HG02938 (cell line): Measurements from ENCODE around the gene HPD.
A peak's percentile ranks its signal among the peaks of the same experiment; 100 is the strongest.
"Not testable (repeated sequence)": the region's sequence is repeated elsewhere in the genome, so short reads cannot be mapped to it uniquely, and the experiment has no call there.

Experiments
- ATAC-seq: cut with Tn5 transposase; IDR thresholded peaks from one replicate; pipeline ENCODE4 v1.9.1; 2021; ENCODE audit warnings: mild to moderate bottlenecking, moderate library complexity; ENCODE audit not compliant: unreplicated experiment

HPD gene

GRCh38 chr12:121800694-121801594 is 57.7 kb downstream of the HPD start:
- ATAC-seq = no peak

DNA sequence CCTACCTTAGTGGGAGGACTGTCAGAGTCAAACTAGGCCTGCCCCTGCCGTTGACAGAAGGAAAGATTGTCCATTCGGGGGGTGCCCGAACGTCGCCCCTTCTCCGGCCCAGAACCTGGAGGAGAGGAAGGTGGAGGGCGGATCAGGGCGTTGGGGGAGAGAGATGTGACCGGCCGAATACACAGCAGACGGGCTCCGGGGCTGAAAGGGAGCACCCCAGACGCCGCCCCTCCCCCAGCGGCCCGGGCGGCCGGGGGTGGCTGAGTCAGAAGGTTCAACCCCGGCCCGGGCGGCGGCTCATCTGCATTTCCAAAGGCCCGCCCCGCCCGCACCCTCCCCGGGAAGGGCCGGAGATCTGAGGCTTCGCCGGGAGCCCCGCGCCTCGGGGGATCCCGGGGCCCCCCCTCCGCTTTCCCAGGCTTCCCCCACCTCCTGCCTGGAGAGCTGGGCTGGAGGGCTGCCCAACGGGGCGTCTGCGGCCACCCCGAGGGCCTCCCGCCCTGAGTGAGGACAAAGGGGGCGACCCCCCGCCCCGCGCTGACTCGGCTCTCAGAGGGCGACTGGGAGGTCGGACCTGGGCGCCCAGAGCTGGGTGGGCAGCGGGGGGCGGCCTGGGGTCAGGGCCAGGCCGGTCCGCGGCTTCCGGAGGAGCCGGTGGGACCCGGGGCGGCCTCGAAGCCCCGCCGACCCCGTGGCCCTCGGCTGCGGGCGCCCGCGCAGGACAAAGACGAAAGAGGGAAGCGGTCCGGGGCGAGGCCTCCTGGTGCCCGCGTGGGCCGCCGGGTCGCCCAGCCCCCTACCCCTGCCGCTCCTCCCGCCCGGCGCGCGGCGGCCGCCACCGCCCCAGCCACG is 58.6 kb downstream of the HPD start:
- peak; percentile 21 for ATAC-seq

DNA sequence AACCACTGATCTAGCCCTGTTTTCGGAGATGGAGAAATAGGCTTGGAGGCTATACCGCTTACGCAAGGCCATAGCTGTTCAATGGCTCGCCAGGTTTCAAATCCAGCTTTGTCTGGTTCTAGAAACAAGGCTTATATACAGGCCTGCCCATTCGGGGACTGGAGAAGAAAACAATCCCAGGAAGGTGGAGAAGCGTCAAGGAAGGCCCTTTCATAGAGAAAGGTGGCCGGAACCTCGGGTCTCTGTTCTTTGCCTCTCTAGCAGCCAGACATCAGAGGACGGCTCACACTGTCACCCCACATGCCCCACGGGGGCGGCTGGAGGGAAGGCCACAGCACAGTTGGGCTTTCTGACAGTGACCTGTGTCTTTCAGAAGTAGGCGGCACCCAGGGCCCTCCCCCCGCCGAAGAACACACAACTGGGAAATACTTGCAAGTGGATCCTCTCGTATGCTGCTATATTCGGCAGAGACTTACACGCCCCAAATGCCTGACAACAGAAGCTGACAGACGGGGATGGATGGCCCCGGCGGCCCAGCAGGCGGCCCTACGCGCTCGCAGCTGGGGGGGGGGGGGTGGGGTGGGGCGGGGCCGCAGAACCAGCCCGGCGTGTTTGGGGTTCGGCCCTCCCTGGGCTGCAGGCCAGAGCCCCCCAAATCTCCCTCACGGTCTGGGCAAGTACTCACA is 59.4 kb downstream of the HPD start:
- no peak for ATAC-seq

- ATAC-seq = no peak
Observed at GRCh38 chr12:121798787-121799155, 59.9 kb downstream of the HPD start.

GRCh38 chr12:121797937-121798786 is 60.5 kb downstream of the HPD start:
- ATAC-seq = no peak

GRCh38 chr12:121796855-121797751 is 61.6 kb downstream of the HPD start:
- ATAC-seq = no peak

GRCh38 chr12:121795034-121795968 is 63.4 kb downstream of the HPD start:
- no peak for ATAC-seq

- ATAC-seq = no peak
Observed at GRCh38 chr12:121794534-121795033, 64.1 kb downstream of the HPD start.

DNA sequence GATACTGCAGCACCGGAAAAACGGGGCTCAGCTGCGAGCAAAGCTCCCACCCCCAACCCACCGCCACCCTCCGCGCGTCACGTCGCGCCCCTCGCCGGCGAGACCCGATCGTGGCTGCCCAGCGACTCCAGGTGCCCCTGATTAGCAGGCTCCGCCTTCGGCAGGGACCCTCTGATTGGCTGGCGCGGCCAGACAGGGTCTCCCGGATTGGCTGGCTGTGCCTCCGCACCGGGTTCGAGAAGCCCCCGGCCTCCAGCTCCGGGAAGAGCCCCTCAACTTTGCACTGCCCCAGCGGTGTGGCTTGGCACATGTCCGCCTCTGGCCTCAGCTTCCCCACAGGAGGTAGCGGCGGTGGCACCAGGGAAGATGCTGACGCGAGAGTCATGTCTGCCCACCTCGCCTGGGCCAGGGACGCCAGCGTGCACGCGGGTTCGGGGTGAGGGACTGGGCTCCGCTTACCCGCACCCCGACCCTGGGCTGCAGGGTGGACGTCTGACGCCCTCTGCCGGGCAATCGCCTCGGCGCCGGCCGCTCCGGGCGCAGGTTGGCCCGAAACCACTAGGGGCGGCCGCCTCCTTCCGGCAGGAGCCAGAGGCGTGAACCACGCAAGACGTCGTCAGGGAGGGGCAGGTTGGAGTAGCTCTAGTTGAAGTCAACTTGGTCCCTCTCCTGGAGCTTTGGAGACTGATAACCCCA is 64.7 kb downstream of the HPD start:
- ATAC-seq = peak; percentile 47

DNA sequence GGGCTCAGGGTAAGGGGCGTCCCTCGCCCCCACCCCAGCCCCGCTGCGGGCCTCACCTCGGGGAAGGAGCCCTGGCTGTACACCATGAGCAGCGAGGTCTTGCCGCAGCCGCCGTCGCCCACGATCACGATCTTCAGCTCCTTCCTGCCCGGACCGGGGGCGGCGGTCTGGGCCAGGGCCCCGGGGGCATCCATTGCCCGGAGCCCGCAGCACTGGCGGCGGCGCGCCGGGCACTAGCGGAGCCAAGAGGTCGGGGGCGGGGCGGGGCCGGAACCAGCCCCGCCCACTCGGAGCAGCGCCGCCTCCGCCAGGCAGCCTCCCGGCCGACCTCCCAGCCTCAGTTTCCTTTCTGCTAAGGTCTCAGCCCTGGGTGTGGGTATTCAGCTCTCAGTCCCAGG is 65.2 kb downstream of the HPD start, which contains the start of gene RHOF:
Gene RHOF (minus strand): TSS at position 249 of the 398 bp plus-strand sequence. CDS start 55 bp downstream, at position 194.
- ATAC-seq = peak; percentile 9

DNA sequence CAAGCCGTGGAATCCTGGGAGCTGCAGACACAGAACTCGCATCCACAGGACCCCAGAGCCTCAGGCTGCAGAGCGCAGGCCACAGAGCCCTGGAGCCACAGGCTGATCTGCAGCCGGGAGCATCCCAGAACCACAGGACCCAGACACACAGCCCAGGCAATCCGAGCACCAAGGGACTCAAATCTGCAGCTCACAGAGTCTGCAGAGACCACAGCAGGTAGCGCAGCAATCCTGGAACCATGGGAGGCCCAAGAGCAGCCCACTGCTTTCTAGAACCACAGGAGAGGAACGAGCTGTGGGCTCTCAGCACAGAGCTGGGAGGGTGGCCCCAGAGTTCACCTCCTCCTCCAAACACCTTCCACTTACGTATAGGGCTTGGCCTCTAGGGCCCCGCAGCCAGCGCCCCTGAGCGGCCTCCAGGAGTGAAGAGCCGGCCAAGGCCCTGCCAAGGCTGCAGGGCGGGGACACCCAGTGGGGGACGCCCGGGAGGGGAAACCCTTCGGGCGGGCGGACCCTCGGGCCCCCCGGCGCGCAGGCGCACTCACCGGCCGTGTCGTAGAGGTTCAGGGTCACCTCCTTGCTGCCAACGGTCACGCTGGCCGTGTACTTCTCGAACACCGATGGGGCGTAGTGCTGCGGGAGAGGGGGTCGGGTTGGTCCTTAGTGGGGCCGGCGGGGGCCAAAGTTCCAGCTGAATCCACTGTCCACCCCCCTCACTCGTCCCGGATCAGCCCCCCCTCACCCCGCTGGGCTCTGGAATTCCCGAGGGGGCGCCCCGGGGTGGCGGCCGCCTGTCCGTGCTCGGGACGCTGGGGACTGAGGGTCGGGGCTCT is 65.8 kb downstream of the HPD start:
- no peak for ATAC-seq

DNA sequence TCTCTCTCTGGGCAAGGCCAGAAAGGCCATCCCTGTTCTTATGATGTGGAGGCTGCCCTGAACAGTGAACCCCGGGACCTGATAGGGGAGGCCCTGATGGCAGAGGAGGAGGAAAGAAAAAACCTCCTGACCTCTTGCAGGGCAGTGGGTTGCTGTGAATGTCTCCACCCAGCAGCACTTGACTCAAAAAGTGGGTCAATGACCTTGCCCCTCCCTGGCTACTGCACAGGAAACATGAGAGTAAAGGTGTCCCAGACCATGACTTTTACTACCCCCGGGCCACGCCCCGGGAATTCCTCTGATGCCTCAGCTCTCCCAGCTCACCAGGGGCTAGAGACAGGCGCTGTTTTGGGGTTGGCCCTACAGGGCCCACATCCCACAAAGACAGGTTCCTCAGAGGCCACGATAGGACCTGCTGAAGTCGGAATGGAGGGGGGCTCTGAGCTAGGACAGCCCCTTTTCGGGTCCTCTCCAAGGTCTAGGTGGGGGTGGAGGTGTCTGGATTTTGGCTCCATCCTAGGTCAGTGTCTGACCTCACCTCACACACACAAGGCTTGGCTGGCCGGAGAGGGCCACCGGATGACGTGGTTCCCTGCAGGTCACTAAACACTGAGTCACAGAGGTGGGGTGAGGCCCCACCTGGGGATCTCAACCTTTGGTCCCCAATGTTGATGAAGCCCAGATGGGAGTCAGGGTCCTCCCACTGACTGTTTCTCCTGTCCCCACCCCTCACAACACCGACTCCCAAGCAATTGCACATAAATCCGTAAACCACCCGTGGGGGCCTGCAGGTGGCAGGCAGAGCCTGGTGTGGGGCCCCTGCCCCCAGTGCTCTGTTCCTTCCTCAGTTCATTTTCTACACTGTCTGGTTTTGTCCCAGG is 66.7 kb downstream of the HPD start:
- ATAC-seq = no peak

- not testable (repeated sequence) for ATAC-seq
Observed at GRCh38 chr12:121790785-121791184, 67.9 kb downstream of the HPD start.

DNA sequence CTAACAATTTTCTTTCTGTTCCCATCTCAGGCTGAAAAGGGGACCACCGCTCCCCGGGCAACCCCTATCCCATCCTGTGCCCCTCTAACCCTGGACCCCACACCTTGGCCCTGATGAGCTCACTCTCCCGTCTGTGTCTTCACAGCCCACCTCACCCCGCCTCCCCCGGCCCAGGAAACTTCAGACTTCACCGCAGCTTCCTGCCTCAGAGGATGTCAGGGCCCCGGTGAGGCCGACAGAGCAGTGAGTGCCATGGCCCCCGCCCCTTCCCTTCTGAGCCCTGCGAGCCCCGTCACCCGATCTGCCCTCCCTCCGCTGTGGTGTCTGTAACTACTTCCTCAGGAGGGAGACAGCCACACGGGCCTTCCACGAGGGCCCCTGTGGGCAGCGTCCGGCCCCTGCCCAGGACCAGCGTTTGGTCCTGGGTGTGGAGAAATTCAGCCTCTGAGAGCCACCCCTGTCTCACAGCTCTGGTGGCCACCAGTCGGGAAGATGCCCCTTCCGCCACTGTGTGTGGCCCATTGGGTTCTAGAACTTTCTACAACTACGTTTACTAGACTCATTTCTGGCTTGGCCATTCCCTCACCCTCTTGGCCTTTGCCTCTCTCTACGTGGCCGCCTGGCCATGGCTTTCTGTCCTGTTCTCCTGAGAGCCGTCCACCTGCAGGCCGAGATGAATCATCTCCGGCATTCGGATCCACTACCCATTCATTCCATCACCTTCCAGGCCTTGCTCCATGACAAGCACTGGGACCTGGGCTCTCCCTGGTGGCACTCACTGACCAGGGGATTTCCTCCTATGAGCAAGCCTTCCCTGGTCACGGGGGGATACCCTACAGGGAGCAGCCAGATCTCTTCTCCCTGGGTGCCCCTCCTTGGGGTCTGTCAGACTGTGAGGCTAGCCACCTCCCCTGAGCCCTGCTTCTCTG is 68.6 kb downstream of the HPD start:
- ATAC-seq = peak; percentile 28
